A673 (cell line): ENCODE measurements around the gene MOXD1. TPM values are rescaled to one million over a fixed set of nuclear protein-coding genes. Genes with fewer than 3 reads are reported as not detected.

ENCODE experiments used
- BruUV-seq: library from RNA; stranded (reverse); fragments of 400-500 nt; replicated peaks from 2 replicates; lab custom pipeline; 2021; lab: Mats Ljungman, UMichigan
- CTCF ChIA-PET: fragments of 300-600 bp; sonication (Branson Sonifier 250); formaldehyde crosslinking; loops from one replicate; lab custom pipeline; 2022; ENCODE audit warnings: antibody characterized with exemption; lab: Charles Lee
- POLR2A ChIA-PET: fragments of 300-600 bp; sonication (Branson Sonifier 250); formaldehyde crosslinking; loops from one replicate; lab custom pipeline; 2022; ENCODE audit warnings: antibody characterized with exemption; ENCODE audit not compliant: low non-redundant PET; lab: Charles Lee
- DNase-seq: peaks from one replicate; pipeline ENCODE4 v3.0.0-alpha.2; 2015; ENCODE audit warnings: low spot score
- H3K27ac ChIP-seq: fragments of 200-600 bp; sonication (generic); 2 replicates; pipeline ENCODE4 v1.5.1; 2016; ENCODE audit warnings: mixed run types, low read depth, mild to moderate bottlenecking, mixed read lengths, antibody characterized with exemption, low read length; ENCODE audit not compliant: poor library complexity, severe bottlenecking
- H3K27me3 ChIP-seq: fragments of 200-600 bp; sonication (generic); replicated peaks from 2 replicates; pipeline ENCODE4 v1.6.1; 2017; ENCODE audit warnings: mixed run types, low read depth, mild to moderate bottlenecking, mixed read lengths, antibody characterized with exemption, low read length; ENCODE audit not compliant: insufficient read depth, poor library complexity
- H3K36me3 ChIP-seq: fragments of 200-600 bp; sonication (generic); 2 replicates; pipeline ENCODE4 v1.6.1; 2016; ENCODE audit warnings: mixed run types, mild to moderate bottlenecking, mixed read lengths, antibody characterized with exemption, low read length; ENCODE audit not compliant: insufficient read depth, poor library complexity, severe bottlenecking
- H3K4me1 ChIP-seq: fragments of 200-600 bp; sonication (generic); 2 replicates; pipeline ENCODE4 v1.6.1; 2017; ENCODE audit warnings: mixed run types, mild to moderate bottlenecking, mixed read lengths, antibody characterized with exemption, low read length; ENCODE audit not compliant: insufficient read depth, poor library complexity, severe bottlenecking
- H3K4me3 ChIP-seq: fragments of 200-600 bp; sonication (generic); 2 replicates; pipeline ENCODE4 v1.5.1; 2016; ENCODE audit warnings: low read depth, mixed run types, mild to moderate bottlenecking, mixed read lengths, low read length; ENCODE audit not compliant: poor library complexity, severe bottlenecking
- H3K9me3 ChIP-seq: fragments of 200-600 bp; sonication (generic); 2 replicates; pipeline ENCODE4 v1.6.1; 2016; ENCODE audit warnings: mixed run types, low read depth, mild to moderate bottlenecking, mixed read lengths, antibody characterized with exemption, low read length; ENCODE audit not compliant: poor library complexity, severe bottlenecking
- EZH2 ChIP-seq: fragments of 200-600 bp; sonication (generic); IDR thresholded peaks from 2 replicates; pipeline ENCODE4 v1.6.1; 2017; ENCODE audit warnings: borderline replicate concordance, low read depth, mild to moderate bottlenecking, mixed read lengths, antibody characterized with exemption, low read length; ENCODE audit not compliant: poor library complexity, severe bottlenecking
- intact Hi-C: fragments of 100-400 bp; cut with micrococcal nuclease; formaldehyde crosslinking; loops from one replicate; pipeline ENCODE4 v1.10.0; 2022; ENCODE audit not compliant: unreplicated experiment
- total RNA-seq: library from RNA; stranded (reverse); gene quantifications from 2 replicates; pipeline ENCODE4 v1.2.3, GENCODE V29; 2021
- TF ChIP-seq, protein P1 (sequence below): fragments of 300-800, 200-600 bp; sonication (generic); conservative IDR thresholded peaks from 2 replicates; pipeline ENCODE4 v1.5.1; 2017; ENCODE audit warnings: low read depth, mild to moderate bottlenecking, antibody characterized with exemption, low read length, moderate library complexity, mixed read lengths

MOXD1 gene
- total RNA-seq, 1 experiment from 2014 or later, result not detected

DNA sequence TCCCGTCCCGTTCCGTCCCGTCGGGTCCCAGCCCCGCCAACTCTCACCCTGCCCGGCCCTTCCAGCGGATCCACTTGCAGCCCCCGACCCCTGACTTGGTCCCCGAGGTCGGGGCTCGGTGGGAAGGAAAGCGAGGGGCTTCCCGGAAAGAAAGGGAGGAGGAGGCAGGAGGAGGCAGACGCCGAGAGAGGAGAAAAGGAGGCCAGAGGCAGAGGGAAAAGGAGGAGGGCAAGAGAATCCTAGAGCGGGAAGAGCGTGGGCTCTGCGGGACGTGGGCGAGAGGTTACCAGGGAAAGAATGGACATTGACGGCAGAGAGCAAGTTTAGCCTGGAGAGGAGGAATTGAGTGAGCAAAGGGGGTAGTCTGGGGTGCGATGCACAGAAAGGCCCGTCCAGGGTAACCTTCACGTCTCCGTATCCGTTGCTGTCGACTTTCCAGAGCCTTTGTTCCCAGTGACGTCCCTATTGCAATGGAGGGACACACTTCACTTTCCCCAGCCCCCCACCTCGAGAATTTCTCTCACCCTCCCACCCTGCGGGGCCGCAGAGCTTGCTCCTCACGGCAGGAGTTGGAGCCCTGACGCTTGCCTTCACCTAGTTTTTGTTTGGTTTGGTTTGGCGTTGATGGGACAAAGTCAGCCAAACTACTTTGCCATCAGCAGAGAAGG, 477 bp upstream of the MOXD1 start:
- H3K4me3 ChIP-seq, result peak overlapping the region; percentile 26
- intact Hi-C loops, result no loop called here
- no peak for DNase-seq
- POLR2A ChIA-PET, result no interaction called here
- H3K27ac ChIP-seq, result no peak overlapping the region
- H3K36me3 ChIP-seq, result no peaks in the 10 kb centered on the region
- no TSS peak for BruUV-seq
- TF ChIP-seq, protein P1, sequence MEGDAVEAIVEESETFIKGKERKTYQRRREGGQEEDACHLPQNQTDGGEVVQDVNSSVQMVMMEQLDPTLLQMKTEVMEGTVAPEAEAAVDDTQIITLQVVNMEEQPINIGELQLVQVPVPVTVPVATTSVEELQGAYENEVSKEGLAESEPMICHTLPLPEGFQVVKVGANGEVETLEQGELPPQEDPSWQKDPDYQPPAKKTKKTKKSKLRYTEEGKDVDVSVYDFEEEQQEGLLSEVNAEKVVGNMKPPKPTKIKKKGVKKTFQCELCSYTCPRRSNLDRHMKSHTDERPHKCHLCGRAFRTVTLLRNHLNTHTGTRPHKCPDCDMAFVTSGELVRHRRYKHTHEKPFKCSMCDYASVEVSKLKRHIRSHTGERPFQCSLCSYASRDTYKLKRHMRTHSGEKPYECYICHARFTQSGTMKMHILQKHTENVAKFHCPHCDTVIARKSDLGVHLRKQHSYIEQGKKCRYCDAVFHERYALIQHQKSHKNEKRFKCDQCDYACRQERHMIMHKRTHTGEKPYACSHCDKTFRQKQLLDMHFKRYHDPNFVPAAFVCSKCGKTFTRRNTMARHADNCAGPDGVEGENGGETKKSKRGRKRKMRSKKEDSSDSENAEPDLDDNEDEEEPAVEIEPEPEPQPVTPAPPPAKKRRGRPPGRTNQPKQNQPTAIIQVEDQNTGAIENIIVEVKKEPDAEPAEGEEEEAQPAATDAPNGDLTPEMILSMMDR, result no peak
- peak; percentile 97 for TF ChIP-seq EZH2
- H3K4me1 ChIP-seq, result peaks cover 5% of the 10 kb centered on the region
- no peaks in the 10 kb centered on the region for H3K9me3 ChIP-seq
- H3K27me3 ChIP-seq, result peaks cover 89% of the 10 kb centered on the region
- CTCF ChIA-PET, result no interaction called here

DNA sequence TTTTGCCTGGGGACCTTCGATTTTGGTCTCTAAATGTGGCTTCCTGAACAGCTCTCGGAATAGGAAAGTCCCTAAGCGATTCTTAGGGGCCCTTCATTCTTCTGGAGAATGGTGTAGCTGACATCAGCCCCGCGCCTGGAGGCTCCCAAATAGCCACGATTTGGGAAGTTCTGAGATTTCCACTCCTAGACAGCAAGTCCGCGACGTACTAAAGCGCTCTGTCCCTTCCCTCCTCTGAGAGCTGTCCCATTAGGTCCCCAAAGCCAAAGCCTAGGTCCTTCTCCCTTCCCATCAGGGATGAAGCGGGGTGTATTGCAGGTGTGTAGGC, 756 bp downstream of the MOXD1 start:
- BruUV-seq, result no TSS peak
- Histone ChIP-seq H3K27me3 (peaks cover 77% of the 10 kb centered on the region), H3K36me3 (no peaks in the 10 kb centered on the region), H3K27ac (no peak overlapping the region), H3K4me1 (peaks cover 5% of the 10 kb centered on the region), H3K4me3 (no peak overlapping the region), H3K9me3 (no peaks in the 10 kb centered on the region)
- intact Hi-C loops, result no loop called here
- ChIA-PET CTCF (no interaction called here), POLR2A (no interaction called here)
- no peak for DNase-seq
- peak; percentile 19 for TF ChIP-seq EZH2
- TF ChIP-seq, protein P1, result no peak

DNA sequence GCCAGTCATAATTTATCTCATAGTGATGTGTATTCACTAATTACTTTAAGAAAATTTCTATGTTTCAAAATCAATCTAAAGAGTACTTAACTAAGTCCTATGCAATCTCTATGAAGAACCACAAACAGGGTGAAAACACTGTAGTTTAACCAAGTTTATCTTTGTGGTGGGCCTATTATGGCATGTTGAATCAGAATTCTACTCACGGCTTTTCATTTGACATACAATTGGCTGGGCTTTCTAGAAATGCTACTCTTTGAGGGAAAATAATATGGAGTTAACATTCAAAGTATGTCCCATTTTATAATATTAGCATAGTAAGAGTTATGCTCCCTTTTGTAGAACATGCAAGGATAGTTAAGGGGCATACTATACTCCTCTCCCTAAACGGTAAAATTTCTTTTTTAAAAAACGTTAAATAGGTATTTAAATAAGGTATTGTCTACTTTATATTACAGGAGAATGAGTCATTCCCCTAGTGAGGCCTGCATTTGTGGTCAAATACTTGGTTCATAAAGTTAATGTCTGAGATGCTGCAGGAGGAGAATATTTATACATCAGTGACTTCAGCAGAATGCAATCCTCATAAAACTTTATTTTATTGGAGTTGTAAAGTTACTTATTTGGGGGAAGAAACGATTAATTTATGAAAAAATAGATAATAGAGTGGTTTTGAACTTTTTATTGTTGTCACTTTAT, 1.8 kb downstream of the MOXD1 start:
- intact Hi-C loops, result no loop called here
- H3K4me3 ChIP-seq, result no peak overlapping the region
- H3K27me3 ChIP-seq, result peaks cover 67% of the 10 kb centered on the region

More for the DNA sequence above, 1.8 kb downstream of the MOXD1 start:
- ChIA-PET CTCF (no interaction called here), POLR2A (no interaction called here)
- BruUV-seq, result no TSS peak
- peaks cover 5% of the 10 kb centered on the region for H3K4me1 ChIP-seq
- H3K27ac ChIP-seq, result no peak overlapping the region
- peaks cover 5% of the 10 kb centered on the region for H3K9me3 ChIP-seq
- no peaks in the 10 kb centered on the region for H3K36me3 ChIP-seq
- DNase-seq, result no peak
- TF ChIP-seq, protein P1, result no peak
- no peak for TF ChIP-seq EZH2
